ENCODE data around the gene CACNG7. TPM values are rescaled to one million over a fixed set of nuclear protein-coding genes. Genes with fewer than 3 reads are reported as not detected.
"Not testable (repeated sequence)": the region's sequence is repeated elsewhere in the genome, so short reads cannot be mapped to it uniquely, and the experiment has no call there.

The CACNG7 gene
- total RNA-seq, 4 donors from 2014 or later = 1.0 TPM; not detected in 3

DNA sequence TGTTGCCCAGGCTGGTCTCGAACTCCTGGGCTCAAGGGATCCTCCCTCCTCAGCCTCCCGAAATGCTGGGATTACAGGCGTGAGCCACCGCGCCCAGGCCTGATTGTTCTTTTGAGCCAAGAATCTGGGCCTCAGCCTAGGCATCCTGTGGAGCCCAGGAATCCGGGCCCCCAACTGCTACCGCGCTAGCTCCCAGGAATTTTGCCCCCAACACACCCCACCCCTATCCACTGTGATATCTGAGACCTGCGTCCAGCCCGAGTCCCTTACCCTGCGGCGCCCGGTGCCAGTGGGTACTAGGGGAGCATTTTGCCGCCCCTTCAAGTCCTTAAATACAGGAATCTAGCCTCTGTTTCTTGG, 42.2 kb upstream of the CACNG7 start:
- intact Hi-C loops (cut with DNase I; ENCODE audit: low total_unique reads) = no loop called here
- no peak for TF ChIP-seq POLR2A (IDR thresholded peaks at IDR 0.05)
- TF ChIP-seq CTCF (IDR thresholded peaks at IDR 0.05) = no peak
- Histone ChIP-seq H3K27me3 (no peaks in the 10 kb centered on the region), H3K4me1 (no peaks in the 10 kb centered on the region), H3K4me3 (peak overlapping the region; percentile 74 to 92), H3K36me3 (no peaks in the 10 kb centered on the region), H3K9me3 (no peaks in the 10 kb centered on the region), H3K27ac (peak overlapping the region; percentile 86 to 99)
- DNase-seq = peak; percentile 45 to 46

GRCh38 chr19:53867225-53868090, 41.6 kb upstream of the CACNG7 start, which contains the start of gene MYADM:
Gene MYADM (plus strand): TSS chr19:53867883. CDS start chr19:53873530, 5,647 bp downstream.
- Histone ChIP-seq H3K27ac (peak within 1 kb of the TSS; percentile 86 to 99), H3K36me3 (no peaks in the 10 kb centered on the region), H3K4me1 (no peaks in the 10 kb centered on the region), H3K27me3 (no peaks in the 10 kb centered on the region), H3K4me3 (peak within 1 kb of the TSS; percentile 74 to 92), H3K9me3 (no peaks in the 10 kb centered on the region)
- DNase-seq = peak; percentile 100
- peak; percentile 43 to 86 for TF ChIP-seq POLR2A (IDR thresholded peaks at IDR 0.05)
- peak in 1 of 4 experiments; percentile 15 for TF ChIP-seq CTCF (IDR thresholded peaks at IDR 0.05)
- intact Hi-C loops (cut with DNase I; ENCODE audit: low total_unique reads) = no loop called here

DNA sequence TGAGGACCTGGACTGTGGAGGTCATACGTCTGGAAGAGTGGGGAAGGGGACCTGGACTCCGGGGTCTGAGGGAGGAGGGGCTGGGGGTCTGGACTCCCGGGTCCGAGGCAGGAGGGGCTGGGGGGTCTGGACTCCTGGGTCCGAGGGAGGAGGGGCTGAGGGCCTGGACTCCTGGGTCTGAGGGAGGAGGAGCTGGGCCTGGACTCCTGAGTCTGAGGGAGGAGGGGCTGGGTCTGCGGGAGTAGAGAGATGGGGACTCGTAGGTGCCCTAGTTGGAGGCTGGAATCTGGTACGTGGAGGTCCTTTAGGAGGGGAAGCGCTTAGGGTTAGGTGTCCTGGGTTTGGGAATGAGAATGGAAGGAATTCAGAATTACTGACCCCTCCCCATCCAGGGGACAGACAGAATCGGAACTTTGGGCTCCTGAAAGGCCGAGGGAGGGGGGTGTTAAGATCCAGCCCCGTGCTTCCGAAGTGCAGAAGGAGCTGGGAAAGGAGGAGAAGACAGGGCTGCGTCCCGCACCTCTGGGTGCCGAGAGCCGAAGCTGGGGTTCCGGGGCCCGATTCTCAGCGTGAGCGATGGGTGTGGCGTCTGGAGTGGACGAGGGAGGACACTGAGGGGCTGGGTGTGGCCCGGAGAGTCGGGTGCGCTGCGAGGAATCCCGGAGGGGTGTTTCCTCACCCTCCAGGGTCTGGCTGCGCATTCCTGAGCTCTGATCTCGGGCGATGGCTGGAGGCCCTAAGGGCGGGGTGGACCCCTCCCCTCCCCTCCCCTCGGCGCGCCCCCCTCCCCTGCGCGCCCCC, 40.8 kb upstream of the CACNG7 start:
- Histone ChIP-seq H3K4me1 (no peaks in the 10 kb centered on the region), H3K27me3 (no peaks in the 10 kb centered on the region), H3K27ac (peak overlapping the region; percentile 86 to 99), H3K9me3 (no peaks in the 10 kb centered on the region), H3K36me3 (no peaks in the 10 kb centered on the region), H3K4me3 (peak overlapping the region; percentile 74 to 92)
- intact Hi-C loops (cut with DNase I; ENCODE audit: low total_unique reads) = no loop called here
- TF ChIP-seq CTCF (IDR thresholded peaks at IDR 0.05) = no peak
- no peak for TF ChIP-seq POLR2A (IDR thresholded peaks at IDR 0.05)
- DNase-seq = peak; percentile 61 to 71

DNA sequence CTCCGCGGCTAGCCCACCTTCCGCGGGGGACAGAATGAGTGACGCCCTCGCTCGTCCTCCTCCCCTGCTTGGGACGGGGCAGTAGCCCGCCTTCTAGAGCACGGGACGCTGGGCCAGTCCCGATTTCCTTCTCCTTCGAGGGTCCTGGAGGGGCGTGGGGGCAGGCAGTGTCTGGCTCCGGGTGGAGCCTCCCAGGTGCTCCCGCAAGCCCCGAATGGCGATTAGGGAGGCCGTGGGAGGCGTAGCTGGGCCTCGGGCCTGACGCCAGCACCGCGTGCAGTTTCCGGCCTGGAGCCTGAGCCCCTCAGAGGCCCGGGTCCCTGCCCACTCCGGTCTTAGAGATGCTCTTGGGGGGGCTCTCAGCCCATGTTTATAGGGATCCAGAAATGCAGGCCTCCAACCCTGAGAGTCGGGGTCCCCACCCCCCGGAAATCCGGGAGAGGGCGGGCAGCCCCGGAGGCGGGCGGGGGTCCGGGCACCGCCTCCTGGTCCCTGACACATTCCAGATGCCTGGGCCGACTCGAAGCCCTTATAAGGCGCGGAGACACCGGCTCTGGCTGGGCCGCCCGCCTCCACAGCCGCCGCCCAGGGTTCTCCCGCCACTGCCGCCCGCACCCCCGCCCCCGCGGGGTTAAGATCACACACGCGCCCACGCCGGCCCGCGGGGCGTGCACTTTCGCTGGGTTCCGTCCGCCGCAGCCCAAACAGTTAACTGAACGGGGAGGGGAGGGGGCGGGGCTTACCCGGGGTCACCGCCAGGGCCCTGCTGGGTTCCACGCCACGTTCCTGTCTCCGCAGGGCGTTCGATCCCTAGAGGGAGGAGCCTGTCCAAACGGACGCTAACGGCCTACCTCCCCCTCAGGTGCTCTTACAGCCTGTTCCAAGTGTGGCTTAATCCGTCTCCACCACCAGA, 39.9 kb upstream of the CACNG7 start:
- DNase-seq = peak; percentile 92 to 95
- Histone ChIP-seq H3K27ac (peak overlapping the region; percentile 86 to 99), H3K4me3 (peak overlapping the region; percentile 74 to 92), H3K27me3 (no peaks in the 10 kb centered on the region), H3K36me3 (no peaks in the 10 kb centered on the region), H3K9me3 (no peaks in the 10 kb centered on the region), H3K4me1 (no peaks in the 10 kb centered on the region)
- intact Hi-C loops (cut with DNase I; ENCODE audit: low total_unique reads) = no loop called here
- TF ChIP-seq CTCF (IDR thresholded peaks at IDR 0.05) (peak; percentile 22 to 67 (median 43)), POLR2A (IDR thresholded peaks at IDR 0.05) (peak; percentile 73 to 86)

DNA sequence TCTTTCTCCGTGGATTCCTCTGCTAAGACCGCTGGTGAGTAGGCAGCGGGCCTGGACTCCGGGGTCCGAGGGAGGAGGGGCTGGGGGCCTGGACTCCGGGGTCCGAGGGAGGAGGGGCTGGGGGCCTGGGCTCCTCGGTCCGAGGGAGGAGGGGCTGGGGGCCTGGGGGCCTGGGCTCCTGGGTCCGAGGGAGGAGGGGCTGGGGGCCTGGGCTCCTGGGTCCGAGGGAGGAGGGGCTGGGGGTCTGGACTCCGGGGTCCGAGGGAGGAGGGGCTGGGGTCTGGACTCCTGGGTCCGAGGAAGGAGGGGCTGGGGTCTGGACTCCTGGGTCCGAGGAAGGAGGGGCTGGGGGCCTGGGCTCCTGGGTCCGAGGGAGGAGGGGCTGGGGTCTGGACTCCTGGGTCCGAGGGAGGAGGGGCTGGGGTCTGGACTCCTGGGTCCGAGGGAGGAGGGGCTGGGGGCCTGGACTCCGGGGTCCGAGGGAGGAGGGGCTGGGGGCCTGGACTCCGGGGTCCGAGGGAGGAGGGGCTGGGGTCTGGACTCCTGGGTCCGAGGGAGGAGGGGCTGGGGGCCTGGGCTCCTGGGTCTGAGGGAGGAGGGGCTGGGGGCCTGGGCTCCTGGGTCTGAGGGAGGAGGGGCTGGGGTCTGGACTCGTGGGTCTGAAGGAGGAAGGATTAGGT, 39.1 kb upstream of the CACNG7 start:
- not testable (repeated sequence) for H3K4me1 ChIP-seq

More for the DNA sequence above, 39.1 kb upstream of the CACNG7 start:
- peak overlapping the region; percentile 86 to 99 for H3K27ac ChIP-seq
- intact Hi-C loops (cut with DNase I; ENCODE audit: low total_unique reads); H3K27me3 ChIP-seq; H3K9me3 ChIP-seq; H3K36me3 ChIP-seq; DNase-seq: not testable (repeated sequence)
- peak overlapping the region; percentile 74 to 92 for H3K4me3 ChIP-seq
